BE2C (cell line): ENCODE results near the gene ZNF423.
"Not testable (repeated sequence)": the region's sequence is repeated elsewhere in the genome, so short reads cannot be mapped to it uniquely, and the experiment has no call there.

Experiments
- DNase-seq: peaks from one replicate; pipeline ENCODE4 v3.0.0-alpha.2; 2020
- H3K27me3 ChIP-seq: fragments of 250-450 bp; sonication (Bioruptor Pico); 2 replicates; pipeline ENCODE4 v1.5.1; 2020; ENCODE audit warnings: mild to moderate bottlenecking
- H3K36me3 ChIP-seq: fragments of 250-450 bp; sonication (Bioruptor Pico); 2 replicates; pipeline ENCODE4 v1.5.1; 2020; ENCODE audit warnings: mild to moderate bottlenecking
- H3K4me1 ChIP-seq: fragments of 250-450 bp; sonication (Bioruptor Pico); 2 replicates; pipeline ENCODE4 v1.5.1; 2020
- H3K4me3 ChIP-seq: 2 replicates; pipeline ENCODE4 v1.5.1; 2011; ENCODE audit warnings: low read depth, low read length
- H3K9me3 ChIP-seq: fragments of 250-450 bp; sonication (Bioruptor Pico); 2 replicates; pipeline ENCODE4 v1.5.1; 2020
- TF ChIP-seq, protein P1 (sequence below): IDR thresholded peaks from 2 replicates; pipeline ENCODE4 v1.5.1; 2012; ENCODE audit warnings: mild to moderate bottlenecking, low read depth, low read length

Gene ZNF423

DNA sequence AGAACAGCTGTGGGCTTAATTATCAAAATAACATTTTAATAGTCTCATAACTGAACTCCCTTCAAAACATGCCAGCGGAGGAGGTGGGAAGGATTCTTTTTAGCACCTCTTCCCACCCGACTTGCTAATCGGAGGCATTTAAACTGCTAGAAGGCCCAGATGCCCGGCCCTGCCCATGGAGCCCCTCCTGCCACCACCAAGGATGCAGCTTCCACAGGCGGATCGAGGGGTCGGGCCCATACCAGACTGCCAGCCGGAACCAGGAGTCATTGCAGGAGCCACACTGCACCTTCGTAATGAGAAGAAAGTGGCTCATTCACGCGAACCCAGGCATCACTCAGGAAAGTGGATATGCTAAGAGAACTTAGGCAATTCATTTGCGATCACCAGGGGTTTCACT, 281.1 kb downstream of the ZNF423 start:
- no peak overlapping the region for H3K4me3 ChIP-seq
- no peaks in the 10 kb centered on the region for H3K36me3 ChIP-seq
- no peaks in the 10 kb centered on the region for H3K9me3 ChIP-seq
- DNase-seq: no peak
- TF ChIP-seq, protein P1, sequence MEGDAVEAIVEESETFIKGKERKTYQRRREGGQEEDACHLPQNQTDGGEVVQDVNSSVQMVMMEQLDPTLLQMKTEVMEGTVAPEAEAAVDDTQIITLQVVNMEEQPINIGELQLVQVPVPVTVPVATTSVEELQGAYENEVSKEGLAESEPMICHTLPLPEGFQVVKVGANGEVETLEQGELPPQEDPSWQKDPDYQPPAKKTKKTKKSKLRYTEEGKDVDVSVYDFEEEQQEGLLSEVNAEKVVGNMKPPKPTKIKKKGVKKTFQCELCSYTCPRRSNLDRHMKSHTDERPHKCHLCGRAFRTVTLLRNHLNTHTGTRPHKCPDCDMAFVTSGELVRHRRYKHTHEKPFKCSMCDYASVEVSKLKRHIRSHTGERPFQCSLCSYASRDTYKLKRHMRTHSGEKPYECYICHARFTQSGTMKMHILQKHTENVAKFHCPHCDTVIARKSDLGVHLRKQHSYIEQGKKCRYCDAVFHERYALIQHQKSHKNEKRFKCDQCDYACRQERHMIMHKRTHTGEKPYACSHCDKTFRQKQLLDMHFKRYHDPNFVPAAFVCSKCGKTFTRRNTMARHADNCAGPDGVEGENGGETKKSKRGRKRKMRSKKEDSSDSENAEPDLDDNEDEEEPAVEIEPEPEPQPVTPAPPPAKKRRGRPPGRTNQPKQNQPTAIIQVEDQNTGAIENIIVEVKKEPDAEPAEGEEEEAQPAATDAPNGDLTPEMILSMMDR: no peak
- H3K27me3 ChIP-seq: no peaks in the 10 kb centered on the region
- no peaks in the 10 kb centered on the region for H3K4me1 ChIP-seq

DNA sequence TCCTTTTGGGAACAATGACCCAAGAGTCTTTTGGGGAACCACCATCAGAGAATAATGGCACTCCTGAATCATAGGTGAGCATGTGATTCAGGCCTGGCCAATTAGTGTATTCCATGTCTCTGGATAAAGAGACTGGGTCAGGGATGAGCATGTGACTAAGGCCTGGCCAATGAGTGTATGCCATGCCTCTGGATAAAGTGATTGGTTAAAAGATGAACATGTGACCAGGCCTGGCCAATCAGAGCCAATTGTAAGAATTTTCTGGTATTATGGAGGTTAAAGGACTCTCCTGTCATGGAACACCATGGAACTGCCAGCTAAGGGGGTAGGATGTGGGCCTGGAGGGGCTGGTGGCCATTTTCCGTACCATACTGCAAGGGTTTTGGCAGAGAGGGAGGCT, 288.0 kb downstream of the ZNF423 start:
- Histone ChIP-seq H3K4me1 (no peaks in the 10 kb centered on the region), H3K36me3 (no peaks in the 10 kb centered on the region), H3K9me3 (no peaks in the 10 kb centered on the region), H3K27me3 (no peaks in the 10 kb centered on the region), H3K4me3 (no peak overlapping the region)
- TF ChIP-seq, protein P1: no peak
- DNase-seq: no peak

DNA sequence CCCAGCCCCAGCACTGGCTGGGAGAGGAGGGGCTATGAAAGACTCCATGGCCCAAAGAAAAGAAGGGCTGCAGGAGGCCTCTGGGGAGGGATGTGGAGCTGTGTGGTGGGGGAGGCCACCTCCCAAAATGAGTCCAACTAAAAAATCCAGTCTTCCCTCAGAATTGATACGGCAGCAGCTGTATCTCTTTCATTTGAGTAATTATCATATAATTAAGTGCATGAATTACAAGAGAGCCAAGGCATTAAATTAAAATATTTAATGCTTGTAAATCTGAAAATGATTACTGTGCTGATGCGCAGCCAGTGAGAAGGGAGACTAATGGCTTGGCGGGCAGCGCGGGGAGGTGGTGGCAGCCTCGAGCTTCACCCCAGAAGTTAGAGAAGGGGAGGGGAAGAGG, 289.5 kb downstream of the ZNF423 start:
- Histone ChIP-seq H3K4me3 (no peak overlapping the region), H3K36me3 (no peaks in the 10 kb centered on the region), H3K9me3 (no peaks in the 10 kb centered on the region), H3K27me3 (no peaks in the 10 kb centered on the region), H3K4me1 (no peaks in the 10 kb centered on the region)
- DNase-seq: no peak
- TF ChIP-seq, protein P1: no peak

DNA sequence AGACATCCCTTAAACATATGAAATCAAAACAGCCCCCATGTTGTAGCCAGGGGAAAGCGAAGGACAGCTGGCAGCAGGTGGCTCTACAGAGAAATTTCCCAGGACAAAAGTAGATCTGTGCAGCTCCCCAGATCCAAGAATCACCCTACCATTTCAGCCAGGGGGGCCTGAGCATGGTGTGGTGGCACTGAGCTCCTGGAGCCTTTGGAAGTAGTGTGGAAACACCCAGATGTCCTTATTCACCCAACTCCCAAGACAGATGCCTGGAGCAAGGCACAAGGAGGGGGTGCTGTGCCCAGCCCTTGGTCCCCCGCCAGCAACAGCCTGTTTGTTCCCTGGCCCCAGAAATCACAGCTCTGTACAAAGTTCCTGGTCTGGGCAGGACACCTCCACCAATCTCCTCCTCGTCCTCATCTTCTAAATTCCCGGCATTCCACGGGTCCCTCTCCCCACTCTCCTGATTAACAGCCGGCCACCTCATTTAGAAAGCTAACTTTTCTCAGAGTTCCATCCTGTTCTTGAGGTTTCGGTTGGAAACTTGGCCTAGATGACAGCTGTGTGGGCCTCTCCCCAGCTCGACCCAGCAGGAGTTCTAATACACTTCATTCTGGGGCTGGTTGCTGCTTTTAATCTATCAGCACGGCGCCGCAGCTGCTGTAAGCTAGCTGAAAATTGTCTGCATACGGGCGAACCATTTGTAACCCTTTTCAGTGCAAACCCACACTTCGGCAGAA, 291.2 kb downstream of the ZNF423 start:
- TF ChIP-seq, protein P1: no peak
- Histone ChIP-seq H3K4me3 (no peak overlapping the region), H3K9me3 (no peaks in the 10 kb centered on the region), H3K27me3 (no peaks in the 10 kb centered on the region), H3K36me3 (no peaks in the 10 kb centered on the region), H3K4me1 (peaks cover 2% of the 10 kb centered on the region; the same call in 1 of the 2 replicates)
- no peak for DNase-seq

DNA sequence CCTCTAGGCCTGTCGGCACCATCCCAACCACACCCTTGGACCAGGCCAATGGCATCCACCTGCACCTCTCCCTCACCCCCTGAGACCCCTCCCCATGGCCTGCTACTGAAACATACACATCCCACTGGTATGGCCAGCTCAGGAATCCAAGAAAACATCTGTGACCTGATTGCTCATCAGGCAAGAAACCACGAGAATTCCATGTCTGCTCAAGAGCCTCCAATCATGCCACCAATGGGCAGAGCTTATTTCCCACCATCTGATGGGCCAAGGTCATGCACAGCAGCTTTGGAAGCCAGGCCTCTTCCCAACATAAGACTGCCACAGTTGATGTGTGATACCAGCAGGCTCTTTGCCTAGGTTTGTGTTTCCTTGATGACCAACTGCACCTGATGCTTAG, 292.2 kb downstream of the ZNF423 start:
- Histone ChIP-seq H3K36me3 (no peaks in the 10 kb centered on the region), H3K4me3 (no peak overlapping the region), H3K9me3 (no peaks in the 10 kb centered on the region), H3K4me1 (peaks cover 12% of the 10 kb centered on the region), H3K27me3 (no peaks in the 10 kb centered on the region)
- TF ChIP-seq, protein P1: no peak
- no peak for DNase-seq

DNA sequence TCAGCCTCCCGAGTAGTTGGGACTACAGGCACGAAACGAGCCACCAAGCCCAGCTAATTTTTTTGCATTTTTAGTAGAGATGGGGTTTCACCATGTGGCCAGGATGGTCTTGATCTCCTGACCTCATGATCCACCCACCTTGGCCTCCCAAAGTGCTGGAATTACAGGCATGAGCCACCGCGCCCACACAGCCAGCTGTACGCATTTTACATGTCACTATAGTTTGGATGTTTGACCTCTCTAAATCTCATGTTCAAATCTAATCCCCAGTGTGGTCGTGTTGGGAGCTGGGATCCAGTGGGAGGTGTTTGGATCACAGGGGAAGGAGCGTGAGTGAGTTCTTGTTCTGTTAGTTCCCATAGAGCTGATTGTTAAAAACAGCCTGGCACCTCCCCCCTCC, 293.0 kb downstream of the ZNF423 start:
- H3K4me1 ChIP-seq: peaks cover 14% of the 10 kb centered on the region
- not testable (repeated sequence) for H3K36me3 ChIP-seq, H3K27me3 ChIP-seq, DNase-seq, H3K4me3 ChIP-seq, H3K9me3 ChIP-seq

DNA sequence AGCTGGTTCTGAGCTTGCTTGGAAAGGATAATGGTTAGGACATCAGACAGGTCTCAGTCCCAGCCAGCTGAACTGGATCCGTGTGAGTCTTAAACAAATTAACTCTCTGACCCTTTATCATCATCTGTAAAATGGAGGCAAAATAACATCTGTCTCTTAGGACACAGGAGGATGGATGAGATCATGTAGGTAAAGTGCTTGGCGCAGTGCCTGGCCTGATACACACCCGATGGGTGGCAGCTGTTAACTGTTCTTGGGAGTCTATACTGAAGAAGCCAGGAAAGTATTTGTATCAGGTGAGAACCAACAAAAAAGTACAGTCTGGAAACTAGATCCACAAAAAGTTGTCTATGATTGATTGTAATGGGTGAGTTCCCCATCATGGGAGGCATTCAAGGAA, 293.7 kb downstream of the ZNF423 start:
- peak; percentile 54 for DNase-seq
- Histone ChIP-seq H3K9me3 (no peaks in the 10 kb centered on the region), H3K36me3 (no peaks in the 10 kb centered on the region), H3K4me3 (no peak overlapping the region), H3K27me3 (no peaks in the 10 kb centered on the region), H3K4me1 (peaks cover 14% of the 10 kb centered on the region)
- TF ChIP-seq, protein P1: no peak
